GM10248 (cell line): ENCODE data around the gene AADAC.
A peak's percentile ranks its signal among the peaks of the same experiment; 100 is the strongest.

Experiments
- CTCF ChIA-PET: fragments of 300-600 bp; sonication (Branson Sonifier 250); formaldehyde crosslinking; extraction: SDS; loops from one replicate; lab custom pipeline; 2021; ENCODE audit warnings: antibody characterized with exemption; lab: Yijun Ruan, JAX
- POLR2A ChIA-PET: fragments of 350-650 bp; sonication (Branson Sonifier 250); formaldehyde crosslinking; extraction: SDS; loops from one replicate; lab custom pipeline; 2020; ENCODE audit warnings: antibody characterized with exemption; lab: Yijun Ruan, JAX
- DNase-seq: peaks from one replicate; pipeline ENCODE4 v3.0.0; 2012; ENCODE audit errors: extremely low spot score
- CTCF ChIP-seq: IDR thresholded peaks from 2 replicates; pipeline ENCODE4 v1.5.1; 2012; ENCODE audit warnings: mild to moderate bottlenecking, low read depth; ENCODE audit errors: extremely low read depth, missing control alignments, control extremely low read depth

Gene AADAC

DNA sequence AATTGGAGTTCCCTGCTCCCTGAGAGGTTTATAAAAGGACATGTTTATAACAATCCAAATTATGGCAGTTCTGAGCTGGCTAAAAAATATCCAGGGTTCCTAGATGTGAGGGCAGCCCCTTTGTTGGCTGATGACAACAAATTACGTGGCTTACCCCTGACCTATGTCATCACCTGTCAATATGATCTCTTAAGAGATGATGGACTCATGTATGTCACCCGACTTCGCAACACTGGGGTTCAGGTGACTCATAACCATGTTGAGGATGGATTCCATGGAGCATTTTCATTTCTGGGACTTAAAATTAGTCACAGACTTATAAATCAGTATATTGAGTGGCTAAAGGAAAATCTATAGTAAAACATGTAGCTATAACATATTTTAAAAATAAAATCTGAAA lies 13.9 kb downstream of the AADAC start:
- POLR2A ChIA-PET, result no interaction called here
- DNase-seq, result no peak
- CTCF ChIA-PET, result no interaction called here
- TF ChIP-seq CTCF, result no peak

DNA sequence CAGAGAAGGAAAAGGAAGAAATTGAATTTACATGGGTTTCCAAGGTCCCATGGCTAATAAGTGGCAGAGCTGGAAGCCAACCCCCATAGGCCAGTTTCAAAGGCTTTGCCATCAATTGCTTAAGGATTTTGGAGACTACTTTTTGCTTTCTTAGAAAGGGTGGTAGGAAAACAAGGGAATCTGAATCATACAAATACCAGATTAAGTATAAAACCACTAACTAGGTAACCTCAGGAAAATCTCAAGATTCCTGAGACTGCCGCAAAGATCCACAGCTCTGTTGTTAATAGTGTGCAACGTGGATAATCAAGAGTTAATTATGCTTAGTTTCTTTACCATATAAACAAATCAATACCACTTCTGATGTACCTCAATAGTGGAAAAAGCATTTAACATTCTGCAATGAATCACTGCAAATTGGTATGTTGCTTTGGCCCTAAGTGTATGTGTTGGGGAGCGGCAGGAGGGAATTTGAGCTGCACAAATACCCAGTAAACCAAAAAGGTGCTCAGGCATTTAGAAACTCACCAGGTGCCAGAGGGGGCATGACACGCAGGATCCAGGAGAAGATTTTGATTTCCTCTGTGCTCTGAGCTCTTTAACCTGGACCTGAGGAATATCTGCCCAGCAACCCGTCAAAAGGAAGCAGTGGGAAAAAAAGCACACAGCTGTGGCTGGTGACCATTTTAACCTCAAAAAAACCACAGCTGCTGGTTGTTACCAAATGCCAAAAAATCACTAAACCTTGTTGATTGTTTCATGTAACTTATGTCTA lies 22.0 kb downstream of the AADAC start:
- CTCF ChIA-PET, result interaction anchor here (1.0 to 5.4 kb wide), 6 partner anchors 14 to 601 kb away, joined by 3 to 37 read pairs (median 4); no protein-coding TSS in a partner anchor
- TF ChIP-seq CTCF, result no peak
- POLR2A ChIA-PET, result no interaction called here
- DNase-seq, result no peak

GRCh38 chr3:151837057-151837456 lies 23.1 kb downstream of the AADAC start:
- no peak for DNase-seq
- ChIA-PET POLR2A (no interaction called here), CTCF (interaction anchor here (1.0 to 5.4 kb wide), 8 partner anchors 11 to 553 kb away, joined by 3 to 37 read pairs (median 4); no protein-coding TSS in a partner anchor)
- no peak for TF ChIP-seq CTCF

DNA sequence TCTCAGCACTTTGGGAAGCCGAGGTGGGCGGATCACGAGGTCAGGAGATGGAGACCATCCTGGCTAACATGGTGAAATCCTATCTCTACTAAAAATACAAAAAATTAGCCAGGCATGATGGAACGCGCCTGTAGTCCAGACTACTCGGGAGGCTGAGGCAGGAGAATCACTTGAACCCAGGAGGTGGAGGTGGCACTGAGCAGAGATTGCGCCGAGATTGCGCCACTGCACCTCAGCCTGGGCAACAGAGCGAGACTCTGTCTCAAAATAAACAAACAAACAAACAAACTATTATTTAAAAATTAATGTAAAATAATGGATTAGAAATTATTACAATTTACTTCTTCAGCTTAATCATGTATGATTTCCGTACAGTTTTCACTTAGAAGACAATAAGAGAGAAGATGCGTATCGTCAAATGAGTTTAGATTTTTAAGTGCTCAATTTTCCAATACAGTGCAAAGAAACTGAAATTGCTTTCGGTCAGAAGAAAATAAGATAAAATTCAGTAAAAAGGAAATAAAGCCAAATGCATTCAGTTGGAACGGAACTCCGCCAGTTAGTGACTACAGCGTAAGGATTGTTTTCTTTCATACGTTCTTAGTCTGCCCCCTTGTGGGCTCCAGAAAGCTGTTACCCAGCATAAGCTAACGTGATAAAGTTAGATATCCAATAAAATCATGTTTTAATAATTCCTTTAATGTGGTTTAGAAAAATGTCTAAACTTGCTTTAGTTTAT lies 24.8 kb downstream of the AADAC start:
- peak; percentile 43 for DNase-seq
- ChIA-PET POLR2A (no interaction called here), CTCF (interaction anchor here (0.6 to 5.4 kb wide), 23 partner anchors 9 to 682 kb away, joined by 3 to 37 read pairs (median 4); no protein-coding TSS in a partner anchor)
- TF ChIP-seq CTCF, result peak; percentile 76

- ChIA-PET CTCF (interaction anchor here (0.6 to 5.4 kb wide), 20 partner anchors 9 to 683 kb away, joined by 3 to 37 read pairs (median 4); no protein-coding TSS in a partner anchor), POLR2A (no interaction called here)
- no peak for DNase-seq
- peak; percentile 12 for TF ChIP-seq CTCF
Observed at GRCh38 chr3:151839313-151839631, 25.4 kb downstream of the AADAC start.

DNA sequence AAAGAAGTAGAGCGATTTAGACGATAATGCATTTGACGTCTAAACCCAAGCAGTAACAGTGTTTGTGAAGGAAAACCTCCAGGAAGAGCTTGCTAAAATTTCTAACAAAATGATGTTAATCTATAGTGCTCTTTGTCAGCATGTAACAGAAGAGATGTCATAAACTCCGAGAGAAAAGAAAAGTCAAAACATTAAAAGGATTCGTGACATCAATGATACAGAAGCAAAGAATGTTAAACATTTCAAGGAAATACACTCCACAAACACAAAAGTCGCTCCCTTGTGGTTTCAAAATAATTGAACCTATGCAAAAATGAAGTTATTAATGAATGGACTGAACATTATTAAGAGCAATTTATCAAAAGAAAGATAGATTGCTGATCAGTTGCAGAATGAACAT lies 27.9 kb downstream of the AADAC start:
- TF ChIP-seq CTCF, result no peak
- POLR2A ChIA-PET, result no interaction called here
- CTCF ChIA-PET, result interaction anchor here (1.5 kb wide), 1 partner anchor 402 kb away, joined by 5 read pairs; no protein-coding TSS in a partner anchor
- no peak for DNase-seq
